ENCODE measurements around the gene BPIFB2. TPM values are rescaled to one million over a fixed set of nuclear protein-coding genes. Genes with fewer than 3 reads are reported as not detected.

Gene BPIFB2
- total RNA-seq, 1 donor from 2014 or later = not detected

DNA sequence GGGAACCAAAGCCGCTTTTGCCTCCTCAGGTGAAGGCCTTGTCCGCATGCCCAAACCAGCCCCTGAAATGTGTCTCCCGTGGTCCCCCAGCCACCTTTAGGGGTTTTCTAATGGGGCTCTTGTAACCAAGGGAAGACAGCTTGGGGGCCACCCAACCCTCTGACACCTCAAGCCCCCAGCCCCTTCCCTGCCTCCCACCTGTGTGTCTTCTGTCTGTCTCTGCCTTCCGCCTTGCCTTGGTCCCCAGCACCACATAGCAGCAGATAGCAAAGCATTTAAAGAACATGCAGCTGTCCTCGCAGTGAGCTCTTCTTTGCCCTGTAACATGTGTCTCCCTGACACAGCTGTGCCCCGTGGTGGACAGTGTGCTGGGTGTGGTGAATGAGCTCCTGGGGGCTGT lies 55.8 kb downstream of the BPIFB2 start:
- intact Hi-C loops (cut with DNase I) = no loop called here
- TF ChIP-seq, protein P1, sequence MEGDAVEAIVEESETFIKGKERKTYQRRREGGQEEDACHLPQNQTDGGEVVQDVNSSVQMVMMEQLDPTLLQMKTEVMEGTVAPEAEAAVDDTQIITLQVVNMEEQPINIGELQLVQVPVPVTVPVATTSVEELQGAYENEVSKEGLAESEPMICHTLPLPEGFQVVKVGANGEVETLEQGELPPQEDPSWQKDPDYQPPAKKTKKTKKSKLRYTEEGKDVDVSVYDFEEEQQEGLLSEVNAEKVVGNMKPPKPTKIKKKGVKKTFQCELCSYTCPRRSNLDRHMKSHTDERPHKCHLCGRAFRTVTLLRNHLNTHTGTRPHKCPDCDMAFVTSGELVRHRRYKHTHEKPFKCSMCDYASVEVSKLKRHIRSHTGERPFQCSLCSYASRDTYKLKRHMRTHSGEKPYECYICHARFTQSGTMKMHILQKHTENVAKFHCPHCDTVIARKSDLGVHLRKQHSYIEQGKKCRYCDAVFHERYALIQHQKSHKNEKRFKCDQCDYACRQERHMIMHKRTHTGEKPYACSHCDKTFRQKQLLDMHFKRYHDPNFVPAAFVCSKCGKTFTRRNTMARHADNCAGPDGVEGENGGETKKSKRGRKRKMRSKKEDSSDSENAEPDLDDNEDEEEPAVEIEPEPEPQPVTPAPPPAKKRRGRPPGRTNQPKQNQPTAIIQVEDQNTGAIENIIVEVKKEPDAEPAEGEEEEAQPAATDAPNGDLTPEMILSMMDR (IDR thresholded peaks at IDR 0.05) = no peak
- DNase-seq (ENCODE audit: low spot score in 2 of 2) = no peak

DNA sequence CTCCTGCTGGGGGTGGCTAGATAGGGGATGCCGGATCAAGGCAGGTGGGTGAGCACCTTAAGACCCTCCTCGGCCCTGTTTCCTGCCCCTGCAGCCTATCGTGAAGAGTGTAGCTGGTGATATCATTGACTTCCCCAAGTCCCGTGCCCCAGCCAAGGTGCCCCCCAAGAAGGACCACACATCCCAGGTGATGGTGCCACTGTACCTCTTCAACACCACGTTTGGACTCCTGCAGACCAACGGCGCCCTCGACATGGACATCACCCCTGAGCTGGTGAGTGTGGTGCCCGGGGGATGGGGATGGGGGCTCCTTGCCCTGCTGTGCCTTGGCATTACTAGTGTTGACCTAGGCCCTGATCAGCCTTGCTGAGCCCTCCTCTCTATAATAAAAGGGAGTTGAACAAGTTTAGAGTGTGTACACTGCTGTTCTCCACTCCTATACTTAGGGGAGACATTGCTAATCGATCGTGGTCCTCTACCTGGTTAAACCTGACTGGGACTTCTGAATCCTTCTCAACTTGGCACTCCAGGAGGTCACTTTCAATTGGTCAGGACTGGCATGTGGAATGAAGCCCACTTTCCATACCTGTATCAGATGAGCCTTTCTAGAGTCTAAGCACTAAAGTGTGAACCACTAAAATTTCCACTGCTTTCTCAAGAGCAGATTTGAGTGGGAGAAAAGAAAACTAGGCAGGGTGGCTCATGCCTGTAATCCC lies 57.2 kb downstream of the BPIFB2 start:
- DNase-seq (ENCODE audit: low spot score in 2 of 2) = no peak
- Histone ChIP-seq H3K36me3 (no peaks in the 10 kb centered on the region), H3K27me3 (no peaks in the 10 kb centered on the region), H3K4me3 (no peak overlapping the region), H3K4me1 (no peaks in the 10 kb centered on the region), H3K9me3 (no peaks in the 10 kb centered on the region), H3K27ac (no peak overlapping the region)
- intact Hi-C loops (cut with DNase I) = no loop called here
- TF ChIP-seq, protein P1 (IDR thresholded peaks at IDR 0.05) = no peak

More for the DNA sequence above, 55.8 kb downstream of the BPIFB2 start:
- H3K4me3 ChIP-seq = no peak overlapping the region
- H3K9me3 ChIP-seq = no peaks in the 10 kb centered on the region
- H3K4me1 ChIP-seq = no peaks in the 10 kb centered on the region
- no peak overlapping the region for H3K27ac ChIP-seq
- no peaks in the 10 kb centered on the region for H3K36me3 ChIP-seq
- H3K27me3 ChIP-seq = no peaks in the 10 kb centered on the region

DNA sequence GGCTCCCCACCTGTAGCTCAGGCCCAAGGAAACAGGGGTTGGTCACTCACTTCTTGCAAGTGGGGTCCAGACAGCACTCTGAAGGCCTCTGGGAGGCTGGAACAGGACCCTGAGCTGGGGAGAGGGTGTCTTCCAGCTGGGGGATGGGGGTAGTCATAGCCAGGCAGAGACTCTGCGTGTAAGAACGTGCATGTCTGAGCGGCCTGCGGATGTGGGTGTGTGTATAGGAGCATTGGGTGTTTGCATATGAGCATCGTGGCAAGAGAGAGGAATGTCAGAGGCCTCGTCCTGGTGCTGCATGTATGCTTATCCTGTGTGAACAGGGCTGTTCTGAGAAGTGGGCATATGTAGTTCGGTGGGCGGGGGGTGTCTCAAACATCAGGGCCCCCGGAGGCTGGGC lies 58.3 kb downstream of the BPIFB2 start:
- intact Hi-C loops (cut with DNase I) = no loop called here
- H3K9me3 ChIP-seq = no peaks in the 10 kb centered on the region
- no peak for DNase-seq (ENCODE audit: low spot score in 2 of 2)
- TF ChIP-seq, protein P1 (IDR thresholded peaks at IDR 0.05) = no peak
- H3K36me3 ChIP-seq = no peaks in the 10 kb centered on the region
- no peaks in the 10 kb centered on the region for H3K4me1 ChIP-seq
- no peaks in the 10 kb centered on the region for H3K27me3 ChIP-seq
- no peak overlapping the region for H3K4me3 ChIP-seq
- no peak overlapping the region for H3K27ac ChIP-seq

DNA sequence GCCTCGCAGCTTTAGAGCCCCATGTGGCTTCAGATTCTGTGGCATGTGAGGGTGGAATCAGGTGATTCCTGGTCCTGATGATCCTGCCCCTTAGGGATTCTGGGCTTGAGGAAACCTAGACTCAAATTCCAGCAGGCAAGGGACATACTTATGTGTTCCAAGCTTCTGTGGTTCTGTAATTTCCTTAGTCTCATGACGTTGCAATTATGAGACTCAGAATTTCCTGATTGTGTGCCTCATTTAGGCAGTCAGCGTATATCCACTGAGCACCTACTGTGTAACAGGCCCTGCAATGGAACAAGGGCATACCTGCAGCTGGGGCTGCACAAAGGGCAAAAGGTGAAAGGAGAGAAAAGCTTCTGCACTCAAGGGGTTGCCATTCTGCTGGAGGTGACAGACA lies 60.3 kb downstream of the BPIFB2 start:
- H3K4me3 ChIP-seq = no peak overlapping the region
- intact Hi-C loops (cut with DNase I) = no loop called here
- no peaks in the 10 kb centered on the region for H3K36me3 ChIP-seq
- no peak for DNase-seq (ENCODE audit: low spot score in 2 of 2)
- H3K27me3 ChIP-seq = no peaks in the 10 kb centered on the region
- H3K9me3 ChIP-seq = no peaks in the 10 kb centered on the region
- H3K27ac ChIP-seq = no peak overlapping the region
- TF ChIP-seq, protein P1 (IDR thresholded peaks at IDR 0.05) = no peak
- no peaks in the 10 kb centered on the region for H3K4me1 ChIP-seq

DNA sequence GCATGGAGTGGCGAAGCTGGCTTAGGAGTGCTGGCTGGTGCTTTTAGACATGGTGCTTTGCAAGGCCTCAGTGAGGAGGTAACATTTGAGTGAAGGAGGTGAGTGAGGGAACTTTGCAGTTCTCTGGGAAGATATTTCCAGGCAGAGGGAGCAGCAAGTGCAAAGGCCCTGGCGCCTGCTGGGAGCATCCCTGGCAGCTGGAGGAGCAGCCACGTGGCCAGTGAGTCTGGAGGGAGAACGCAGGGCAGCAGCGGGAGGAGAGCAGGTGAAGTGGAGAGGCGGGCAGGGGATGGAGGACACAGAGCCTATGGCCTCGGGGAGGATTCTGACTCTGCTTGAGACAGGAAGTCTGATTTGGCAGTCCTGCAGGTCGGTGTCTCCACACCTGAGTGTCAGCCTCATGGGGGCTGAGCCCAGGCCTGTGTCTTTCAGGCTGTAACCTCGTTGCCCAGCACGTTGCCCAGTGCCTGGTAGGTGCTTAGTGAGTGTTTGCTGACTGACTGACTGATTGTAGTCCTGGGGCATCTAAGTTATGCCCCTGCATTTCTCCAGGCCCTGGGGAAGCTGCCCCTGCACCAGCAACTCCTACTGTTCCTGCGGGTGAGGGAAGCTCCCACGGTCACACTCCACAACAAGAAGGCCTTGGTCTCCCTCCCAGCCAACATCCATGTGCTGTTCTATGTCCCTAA lies 60.9 kb downstream of the BPIFB2 start:
- no peak for DNase-seq (ENCODE audit: low spot score in 2 of 2)
- H3K4me3 ChIP-seq = no peak overlapping the region
- H3K27me3 ChIP-seq = no peaks in the 10 kb centered on the region
- TF ChIP-seq, protein P1 (IDR thresholded peaks at IDR 0.05) = no peak
- intact Hi-C loops (cut with DNase I) = no loop called here
- no peaks in the 10 kb centered on the region for H3K9me3 ChIP-seq
- H3K36me3 ChIP-seq = no peaks in the 10 kb centered on the region
- H3K4me1 ChIP-seq = no peaks in the 10 kb centered on the region
- no peak overlapping the region for H3K27ac ChIP-seq

Data from ascending aorta (tissue), 2 donors.